ENCODE data around the gene PTCH2. TPM values are rescaled to one million over a fixed set of nuclear protein-coding genes. Genes with fewer than 3 reads are reported as not detected.
A peak's percentile ranks its signal among the peaks of the same experiment; 100 is the strongest.

PTCH2 gene
- total RNA-seq, 2 donors from 2014 or later = 0.22 to 0.24 TPM

DNA sequence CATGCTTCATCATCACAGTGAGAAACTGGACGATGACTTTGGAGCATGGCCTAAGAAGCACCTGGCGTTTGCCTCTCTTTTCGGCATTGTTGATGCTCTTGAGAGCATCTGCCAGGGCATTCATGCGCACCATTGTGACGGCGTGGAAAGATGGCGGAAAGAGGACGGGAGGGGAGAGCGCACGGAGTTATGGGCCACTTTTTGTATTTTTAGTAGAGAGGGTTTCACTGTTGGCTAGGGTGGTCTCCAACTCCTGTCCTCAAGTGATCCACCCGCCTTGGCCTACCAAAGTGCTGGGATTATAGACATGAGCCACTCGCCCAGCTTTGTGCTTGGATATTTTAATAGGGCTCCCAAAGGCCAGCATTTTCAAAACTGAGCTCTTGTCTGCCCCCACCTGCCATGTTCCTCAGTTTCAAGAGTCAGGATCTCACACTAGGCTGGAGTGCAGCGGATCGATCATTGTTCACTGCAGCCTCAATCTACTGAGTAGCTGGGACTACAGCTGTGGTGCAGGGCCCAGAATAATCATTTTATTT is 62.4 kb downstream of the PTCH2 start:
- no peaks in the 10 kb centered on the region for H3K27me3 ChIP-seq
- DNase-seq (ENCODE audit: low spot score) = no peak
- TF ChIP-seq, protein P1, sequence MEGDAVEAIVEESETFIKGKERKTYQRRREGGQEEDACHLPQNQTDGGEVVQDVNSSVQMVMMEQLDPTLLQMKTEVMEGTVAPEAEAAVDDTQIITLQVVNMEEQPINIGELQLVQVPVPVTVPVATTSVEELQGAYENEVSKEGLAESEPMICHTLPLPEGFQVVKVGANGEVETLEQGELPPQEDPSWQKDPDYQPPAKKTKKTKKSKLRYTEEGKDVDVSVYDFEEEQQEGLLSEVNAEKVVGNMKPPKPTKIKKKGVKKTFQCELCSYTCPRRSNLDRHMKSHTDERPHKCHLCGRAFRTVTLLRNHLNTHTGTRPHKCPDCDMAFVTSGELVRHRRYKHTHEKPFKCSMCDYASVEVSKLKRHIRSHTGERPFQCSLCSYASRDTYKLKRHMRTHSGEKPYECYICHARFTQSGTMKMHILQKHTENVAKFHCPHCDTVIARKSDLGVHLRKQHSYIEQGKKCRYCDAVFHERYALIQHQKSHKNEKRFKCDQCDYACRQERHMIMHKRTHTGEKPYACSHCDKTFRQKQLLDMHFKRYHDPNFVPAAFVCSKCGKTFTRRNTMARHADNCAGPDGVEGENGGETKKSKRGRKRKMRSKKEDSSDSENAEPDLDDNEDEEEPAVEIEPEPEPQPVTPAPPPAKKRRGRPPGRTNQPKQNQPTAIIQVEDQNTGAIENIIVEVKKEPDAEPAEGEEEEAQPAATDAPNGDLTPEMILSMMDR (IDR thresholded peaks at IDR 0.05) = no peak
- H3K27ac ChIP-seq = no peak overlapping the region
- no peak overlapping the region for H3K4me3 ChIP-seq
- H3K9me3 ChIP-seq = no peaks in the 10 kb centered on the region
- H3K4me1 ChIP-seq = peaks cover 0 to 47% of the 10 kb centered on the region in 2 donors
- peaks cover 45% of the 10 kb centered on the region for H3K36me3 ChIP-seq

- TF ChIP-seq, protein P1 (IDR thresholded peaks at IDR 0.05) = no peak
- Histone ChIP-seq H3K9me3 (no peaks in the 10 kb centered on the region), H3K27ac (no peak overlapping the region), H3K27me3 (no peaks in the 10 kb centered on the region), H3K4me1 (peaks cover 0 to 38% of the 10 kb centered on the region in 2 donors), H3K36me3 (peaks cover 45% of the 10 kb centered on the region), H3K4me3 (no peak overlapping the region)
- DNase-seq (ENCODE audit: low spot score) = no peak
These were observed 64.1 kb downstream of the PTCH2 start for GRCh38 chr1:44778705-44779576.

DNA sequence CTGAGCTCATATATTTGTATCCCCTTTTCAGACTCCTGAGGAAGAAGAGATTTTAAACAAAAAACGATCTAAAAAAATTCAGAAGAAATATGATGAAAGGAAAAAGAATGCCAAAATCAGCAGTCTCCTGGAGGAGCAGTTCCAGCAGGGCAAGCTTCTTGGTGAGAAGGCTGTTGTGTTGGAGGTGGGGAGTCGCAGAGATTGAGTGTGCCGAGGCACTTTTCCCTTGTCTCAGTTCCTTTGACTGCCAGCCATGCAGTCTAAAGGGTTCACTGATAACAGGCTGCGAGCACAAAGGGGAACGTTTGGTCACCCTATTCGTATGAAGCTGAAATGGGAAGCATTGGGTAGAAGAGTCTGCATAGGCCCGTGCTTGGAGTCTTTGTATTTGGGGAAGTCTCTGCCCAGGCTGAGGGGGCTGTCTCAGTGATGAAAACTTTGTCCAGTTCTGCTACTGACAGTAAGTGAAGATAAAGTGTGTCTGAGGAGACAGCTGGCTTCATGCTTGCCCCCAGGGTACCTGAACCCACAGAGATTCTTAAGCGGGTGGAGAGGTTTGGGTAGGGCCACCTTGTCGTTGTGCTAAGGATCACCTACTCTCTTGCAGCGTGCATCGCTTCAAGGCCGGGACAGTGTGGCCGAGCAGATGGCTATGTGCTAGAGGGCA is 65.0 kb downstream of the PTCH2 start:
- TF ChIP-seq, protein P1 (IDR thresholded peaks at IDR 0.05) = no peak
- Histone ChIP-seq H3K4me3 (no peak overlapping the region), H3K36me3 (peaks cover 45% of the 10 kb centered on the region), H3K27me3 (no peaks in the 10 kb centered on the region), H3K4me1 (peaks cover 0 to 33% of the 10 kb centered on the region in 2 donors), H3K9me3 (no peaks in the 10 kb centered on the region), H3K27ac (no peak overlapping the region)
- DNase-seq (ENCODE audit: low spot score) = no peak

DNA sequence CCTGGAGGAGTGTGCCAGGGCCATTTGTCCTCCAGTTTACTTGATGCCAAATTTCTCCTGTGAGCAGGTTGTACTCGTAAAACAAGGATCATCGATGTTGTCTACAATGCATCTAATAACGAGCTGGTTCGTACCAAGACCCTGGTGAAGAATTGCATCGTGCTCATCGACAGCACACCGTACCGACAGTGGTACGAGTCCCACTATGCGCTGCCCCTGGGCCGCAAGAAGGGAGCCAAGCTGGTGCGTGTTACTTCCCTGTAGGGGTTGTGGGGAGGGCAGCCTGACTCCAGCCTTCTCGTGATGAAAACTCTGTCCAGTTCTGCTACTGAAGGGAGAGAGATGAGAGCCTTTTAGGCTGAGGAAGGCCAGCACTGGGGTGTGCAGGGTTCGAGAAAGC is 65.5 kb downstream of the PTCH2 start:
- no peak for DNase-seq (ENCODE audit: low spot score)
- TF ChIP-seq, protein P1 (IDR thresholded peaks at IDR 0.05) = no peak
- peaks cover 45% of the 10 kb centered on the region for H3K36me3 ChIP-seq
- H3K9me3 ChIP-seq = no peaks in the 10 kb centered on the region
- H3K4me1 ChIP-seq = peaks cover 0 to 33% of the 10 kb centered on the region in 2 donors
- no peak overlapping the region for H3K4me3 ChIP-seq
- no peaks in the 10 kb centered on the region for H3K27me3 ChIP-seq
- no peak overlapping the region for H3K27ac ChIP-seq

- TF ChIP-seq, protein P1 (IDR thresholded peaks at IDR 0.05) = no peak
- peak overlapping the region; percentile 30 to 98 for H3K27ac ChIP-seq
- DNase-seq (ENCODE audit: low spot score) = no peak
- no peaks in the 10 kb centered on the region for H3K9me3 ChIP-seq
- H3K4me3 ChIP-seq = peak overlapping the region; percentile 73 to 93
- no peaks in the 10 kb centered on the region for H3K27me3 ChIP-seq
- H3K36me3 ChIP-seq = peaks cover 45% of the 10 kb centered on the region
- H3K4me1 ChIP-seq = peaks cover 0 to 33% of the 10 kb centered on the region in 2 donors
These were observed 66.4 kb downstream of the PTCH2 start for GRCh38 chr1:44776730-44777068.
